MCF 10A (cell line): ENCODE data around the gene QRFPR. TPM values are rescaled to one million over a fixed set of nuclear protein-coding genes. Genes with fewer than 3 reads are reported as not detected.

ENCODE experiments used
- Bru-seq: library from RNA; stranded (reverse); fragments of 400-500 nt; gene quantifications from one replicate; lab custom pipeline; 2021; lab: Mats Ljungman, UMichigan
- BruChase-seq, 2 experiments: library from RNA; stranded (reverse); fragments of 400-500 nt; gene quantifications; one replicate each; lab custom pipeline; 2021; lab: Mats Ljungman, UMichigan
- BruUV-seq: library from RNA; stranded (reverse); fragments of 400-500 nt; replicated peaks from 2 replicates; lab custom pipeline; 2021; lab: Mats Ljungman, UMichigan
- CTCF ChIA-PET: fragments of 300-600 bp; sonication (Branson Sonifier 250); formaldehyde crosslinking; extraction: SDS; loops from one replicate; lab custom pipeline; 2021; ENCODE audit warnings: antibody characterized with exemption, inconsistent platforms; lab: Yijun Ruan, JAX
- POLR2A ChIA-PET: fragments of 300-600, 350-650 bp; sonication (Branson Sonifier 250); formaldehyde crosslinking; extraction: SDS; loops from one replicate; lab custom pipeline; 2020; ENCODE audit warnings: antibody characterized with exemption, inconsistent platforms; lab: Yijun Ruan, JAX
- DNase-seq: peaks from one replicate; pipeline ENCODE4 v3.0.0-alpha.2; 2018; ENCODE audit not compliant: unreplicated experiment
- H3K27ac Mint-ChIP-seq: one replicate; pipeline ENCODE4 v1.8.0; 2022; ENCODE audit warnings: mild to moderate bottlenecking, low read depth, mixed read lengths; ENCODE audit not compliant: unreplicated experiment
- H3K27me3 Mint-ChIP-seq: one replicate; pipeline ENCODE4 v1.8.0; 2022; ENCODE audit warnings: mixed read lengths; ENCODE audit not compliant: insufficient read depth, unreplicated experiment
- H3K36me3 Mint-ChIP-seq: one replicate; pipeline ENCODE4 v1.8.0; 2022; ENCODE audit warnings: mild to moderate bottlenecking, moderate library complexity, mixed read lengths; ENCODE audit not compliant: insufficient read depth, unreplicated experiment
- H3K4me1 Mint-ChIP-seq: one replicate; pipeline ENCODE4 v1.8.0; 2022; ENCODE audit warnings: mixed read lengths; ENCODE audit not compliant: insufficient read depth, unreplicated experiment
- H3K4me3 Mint-ChIP-seq: one replicate; pipeline ENCODE4 v1.8.0; 2022; ENCODE audit warnings: mild to moderate bottlenecking, moderate library complexity, mixed read lengths; ENCODE audit not compliant: unreplicated experiment
- H3K9me3 Mint-ChIP-seq: one replicate; pipeline ENCODE4 v1.8.0; 2022; ENCODE audit warnings: mixed read lengths; ENCODE audit not compliant: unreplicated experiment
- CTCF ChIP-seq: fragments of 200-600 bp; IDR thresholded peaks from one replicate; pipeline ENCODE4 v1.8.0; 2022; ENCODE audit warnings: antibody characterized with exemption, mild to moderate bottlenecking; ENCODE audit not compliant: unreplicated experiment
- intact Hi-C: fragments of 100-400 bp; cut with micrococcal nuclease; formaldehyde crosslinking; loops from 2 replicates; pipeline ENCODE4 v1.14.1; 2022
- long read RNA-seq: library from polyadenylated mRNA; stranded (forward); transcript quantifications from one replicate; pipeline ENCODE4 v2.0.0, GENCODE V29; 2022
- total RNA-seq: library from RNA; stranded (reverse); gene quantifications from 2 replicates; pipeline ENCODE4 v1.2.3, GENCODE V29; 2022

QRFPR gene
- 6.5 and 8.4 TPM in 2 replicates for total RNA-seq
- Bru-seq, nascent RNA, result percentile 64 among the genes with signal in this experiment
- BruChase-seq, experiment 1, labeled RNA remaining after a 6-hour chase, result percentile 37 among the genes with signal in this experiment
- percentile 43 among the genes with signal in this experiment for BruChase-seq, experiment 2, labeled RNA remaining after a 2-hour chase
- long read RNA-seq, transcript QRFPR-202 (6 exons, 1,708 nt), result major isoform, 20 of 27 reads
- long read RNA-seq, partial matches to known transcripts, result 2 of 27 reads
- long read RNA-seq, other reads (novel, unspliced or antisense), result 4 of 27 reads

- POLR2A ChIA-PET, result interaction anchor here (0.6 to 2.7 kb wide), 11 partner anchors 10 to 1320 kb away, joined by 3 to 14 read pairs (median 4); no protein-coding TSS in a partner anchor
- no TSS peak for BruUV-seq
Observed at GRCh38 chr4:121380776-121381462, at the start of gene QRFPR. Gene QRFPR (minus strand): TSS chr4:121381018. CDS start chr4:121380647, 371 bp downstream.

DNA sequence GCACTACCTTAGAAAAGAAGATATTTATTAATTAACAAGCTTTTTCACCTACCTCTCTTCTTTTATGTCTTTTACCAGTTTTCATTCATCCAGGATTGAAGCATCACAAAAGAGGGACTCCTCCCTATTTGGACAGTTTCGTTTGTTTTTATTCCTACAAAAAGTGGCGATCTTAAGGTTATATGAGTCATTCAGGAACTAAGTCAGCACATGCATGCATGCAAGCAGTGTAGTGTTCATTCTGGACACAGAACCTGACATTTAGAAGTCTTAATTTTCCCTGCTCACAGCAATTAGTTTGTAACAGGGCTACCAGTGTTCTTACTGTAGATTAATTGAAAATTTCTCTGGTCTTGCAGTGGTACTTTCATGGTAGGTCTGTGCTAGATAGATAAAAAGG, 47.9 kb upstream of the QRFPR start:
- Mint-ChIP-seq H3K27me3 (no peaks in the 10 kb centered on the region), H3K4me3 (no peak overlapping the region), H3K36me3 (no peaks in the 10 kb centered on the region), H3K4me1 (peaks cover 12% of the 10 kb centered on the region), H3K9me3 (peaks cover 8% of the 10 kb centered on the region), H3K27ac (peak overlapping the region; percentile 32)
- intact Hi-C loops, result no loop called here
- CTCF ChIA-PET, result interaction anchor here (1.1 kb wide), 1 partner anchor 58 kb away, joined by 4 read pairs; no protein-coding TSS in a partner anchor
- POLR2A ChIA-PET, result no interaction called here
- DNase-seq, result peak; percentile 55
- TF ChIP-seq CTCF, result no peak
- no TSS peak for BruUV-seq

More at GRCh38 chr4:121380776-121381462, at the start of gene QRFPR:
- H3K4me1 Mint-ChIP-seq, result peaks cover 21% of the 10 kb centered on the region
- H3K36me3 Mint-ChIP-seq, result no peaks in the 10 kb centered on the region
- CTCF ChIA-PET, result interaction anchor here (0.6 to 4.8 kb wide), 8 partner anchors 10 to 996 kb away, joined by 3 to 34 read pairs (median 4); no protein-coding TSS in a partner anchor
- peak; percentile 6 for TF ChIP-seq CTCF
- H3K4me3 Mint-ChIP-seq, result peak within 1 kb of the TSS; percentile 81
- H3K27ac Mint-ChIP-seq, result peak within 1 kb of the TSS; percentile 40
- DNase-seq, result peak; percentile 88
- no peaks in the 10 kb centered on the region for H3K9me3 Mint-ChIP-seq
- no peaks in the 10 kb centered on the region for H3K27me3 Mint-ChIP-seq
- intact Hi-C loops, result loop anchor here (2.0 kb wide), 1 partner anchor 40 kb away; no protein-coding TSS in a partner anchor

GRCh38 chr4:121421594-121421993, 40.8 kb upstream of the QRFPR start:
- Mint-ChIP-seq H3K27me3 (no peaks in the 10 kb centered on the region), H3K4me3 (no peak overlapping the region), H3K4me1 (peaks cover 7% of the 10 kb centered on the region), H3K9me3 (no peaks in the 10 kb centered on the region), H3K27ac (peak overlapping the region; percentile 8), H3K36me3 (no peaks in the 10 kb centered on the region)
- intact Hi-C loops, result loop anchor here (1.0 to 2.0 kb wide), 6 partner anchors 41 to 1265 kb away; partner anchors contain the start of gene QRFPR
- BruUV-seq, result no TSS peak
- ChIA-PET POLR2A (interaction anchor here (0.6 to 1.0 kb wide), 3 partner anchors 41 to 1352 kb away, joined by 3 to 7 read pairs (median 4); partner anchors contain the start of gene QRFPR), CTCF (interaction anchor here (0.8 to 6.9 kb wide), 9 partner anchors 17 to 234 kb away, joined by 3 to 77 read pairs (median 9); no protein-coding TSS in a partner anchor)
- peak; percentile 67 for TF ChIP-seq CTCF
- DNase-seq, result peak; percentile 59
